Erythroblast (primary cell): ENCODE measurements around the gene F12.
"Not testable (repeated sequence)": the region's sequence is repeated elsewhere in the genome, so short reads cannot be mapped to it uniquely, and the experiment has no call there.

Experiments used
- GATA1 ChIP-seq: IDR thresholded peaks from 2 replicates; pipeline ENCODE4 v1.6.1; 2011; ENCODE audit warnings: low read depth, mild to moderate bottlenecking, control low read depth, low read length, moderate library complexity
- POLR2A ChIP-seq: IDR thresholded peaks from 2 replicates; pipeline ENCODE4 v1.6.1; 2011; ENCODE audit warnings: mild to moderate bottlenecking, low read length

DNA sequence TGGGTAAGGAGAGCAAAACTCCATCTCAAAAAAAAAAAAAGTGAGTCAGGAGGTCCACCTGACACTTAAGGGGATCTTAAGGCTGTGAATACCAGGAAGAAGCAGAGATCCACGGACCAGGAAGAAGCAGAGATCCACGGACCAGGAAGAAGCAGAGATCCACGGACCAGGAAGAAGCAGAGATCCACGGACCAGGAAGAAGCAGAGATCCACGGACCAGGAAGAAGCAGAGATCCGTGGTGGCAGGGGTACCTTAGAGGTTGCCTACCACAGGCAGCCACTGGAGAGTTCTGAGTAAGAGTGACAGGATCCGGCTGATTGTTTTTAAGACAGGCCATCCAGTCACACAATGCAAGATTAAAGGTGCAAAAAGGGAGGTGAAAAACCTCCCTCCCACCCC is 11.1 kb upstream of the F12 start:
- not testable (repeated sequence) for TF ChIP-seq POLR2A, GATA1
